ENCODE data around the gene HNRNPL.
"Not testable (repeated sequence)": the region's sequence is repeated elsewhere in the genome, so short reads cannot be mapped to it uniquely, and the experiment has no call there.

The HNRNPL gene

GRCh38 chr19:38869160-38869835, 19.5 kb upstream of the HNRNPL start:
- H3K27ac ChIP-seq (ENCODE audit: low read length) = no peak overlapping the region
- no peaks in the 10 kb centered on the region for H3K36me3 ChIP-seq (ENCODE audit: control insufficient read depth in 2 of 2, insufficient read depth in 2 of 2, low read length in 2 of 2)

DNA sequence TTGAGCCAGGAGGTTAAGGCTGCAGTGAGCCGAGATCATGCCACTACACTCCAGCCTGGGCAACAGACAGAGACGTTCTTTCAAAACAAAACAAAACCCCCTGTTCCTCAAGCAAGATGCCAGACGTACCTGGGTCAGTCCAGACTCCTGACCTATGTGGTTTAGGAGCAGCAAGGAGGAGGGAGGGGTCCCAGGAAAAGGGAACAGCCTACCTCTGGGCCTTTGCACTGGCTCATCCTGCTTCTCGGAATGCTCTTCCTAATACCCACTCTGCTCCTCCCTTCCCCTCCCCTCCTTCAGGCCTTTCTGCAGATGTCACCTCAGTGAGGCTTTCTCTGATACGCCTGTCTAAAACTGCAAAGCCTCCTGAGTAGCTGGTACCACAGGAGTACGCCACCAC, 18.8 kb upstream of the HNRNPL start:
- H3K4me3 ChIP-seq (ENCODE audit: low read length in 2 of 2) = no peak overlapping the region
- no peaks in the 10 kb centered on the region for H3K27me3 ChIP-seq (ENCODE audit: control insufficient read depth in 1 of 2, insufficient read depth in 2 of 2, low read length in 2 of 2)
- H3K4me1 ChIP-seq (ENCODE audit: control insufficient read depth, insufficient read depth, low read length) = peaks cover 15% of the 10 kb centered on the region
- no peaks in the 10 kb centered on the region for H3K36me3 ChIP-seq (ENCODE audit: control insufficient read depth in 2 of 2, insufficient read depth in 2 of 2, low read length in 2 of 2)
- no peaks in the 10 kb centered on the region for H3K9me3 ChIP-seq (ENCODE audit: control insufficient read depth in 2 of 2, low read length in 2 of 2)
- H3K9ac ChIP-seq (ENCODE audit: low read length in 2 of 2) = no peak overlapping the region
- H3K27ac ChIP-seq (ENCODE audit: low read length) = no peak overlapping the region

More at GRCh38 chr19:38869160-38869835, 19.5 kb upstream of the HNRNPL start:
- Histone ChIP-seq H3K4me3 (ENCODE audit: low read length in 2 of 2) (peak overlapping the region; percentile 76 to 87), H3K9ac (ENCODE audit: low read length in 2 of 2) (peak overlapping the region; percentile 55 to 72), H3K9me3 (ENCODE audit: control insufficient read depth in 2 of 2, low read length in 2 of 2) (no peaks in the 10 kb centered on the region), H3K4me1 (ENCODE audit: control insufficient read depth, insufficient read depth, low read length) (peaks cover 15% of the 10 kb centered on the region), H3K27me3 (ENCODE audit: control insufficient read depth in 1 of 2, insufficient read depth in 2 of 2, low read length in 2 of 2) (no peaks in the 10 kb centered on the region)

- Histone ChIP-seq H3K27ac (ENCODE audit: low read length) (no peak overlapping the region), H3K4me3 (ENCODE audit: low read length in 2 of 2) (no peak overlapping the region), H3K9ac (ENCODE audit: low read length in 2 of 2) (no peak overlapping the region), H3K9me3 (ENCODE audit: control insufficient read depth in 2 of 2, low read length in 2 of 2) (no peaks in the 10 kb centered on the region), H3K4me1 (ENCODE audit: control insufficient read depth, insufficient read depth, low read length) (peaks cover 15% of the 10 kb centered on the region), H3K27me3 (ENCODE audit: control insufficient read depth in 1 of 2, insufficient read depth in 2 of 2, low read length in 2 of 2) (no peaks in the 10 kb centered on the region), H3K36me3 (ENCODE audit: control insufficient read depth in 2 of 2, insufficient read depth in 2 of 2, low read length in 2 of 2) (no peaks in the 10 kb centered on the region)
Observed at GRCh38 chr19:38867171-38867780, 17.5 kb upstream of the HNRNPL start.

GRCh38 chr19:38862321-38863059, 12.7 kb upstream of the HNRNPL start:
- no peak overlapping the region for H3K27ac ChIP-seq (ENCODE audit: low read length)
- no peak overlapping the region for H3K4me3 ChIP-seq (ENCODE audit: low read length in 2 of 2)
- no peaks in the 10 kb centered on the region for H3K36me3 ChIP-seq (ENCODE audit: control insufficient read depth in 2 of 2, insufficient read depth in 2 of 2, low read length in 2 of 2)
- no peaks in the 10 kb centered on the region for H3K27me3 ChIP-seq (ENCODE audit: control insufficient read depth in 1 of 2, insufficient read depth in 2 of 2, low read length in 2 of 2)
- H3K9me3 ChIP-seq (ENCODE audit: control insufficient read depth in 2 of 2, low read length in 2 of 2) = no peaks in the 10 kb centered on the region
- no peaks in the 10 kb centered on the region for H3K4me1 ChIP-seq (ENCODE audit: control insufficient read depth, insufficient read depth, low read length)
- H3K9ac ChIP-seq (ENCODE audit: low read length in 2 of 2) = no peak overlapping the region

DNA sequence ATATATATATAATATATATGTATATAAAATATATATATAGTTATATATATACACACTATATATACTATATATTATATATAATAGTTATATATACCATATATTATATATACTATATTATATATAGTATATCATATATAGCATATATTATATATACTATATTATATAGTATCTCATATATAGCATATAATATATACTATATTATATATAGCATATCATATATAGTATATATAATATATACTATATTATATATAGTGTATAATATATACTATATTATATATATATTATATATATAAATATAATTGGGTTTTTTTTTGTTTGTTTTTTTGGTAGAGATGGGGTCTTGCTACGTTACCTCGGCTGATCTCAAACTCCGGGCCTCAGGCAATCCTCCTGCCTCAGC, 11.6 kb upstream of the HNRNPL start:
- Histone ChIP-seq H3K36me3 (ENCODE audit: control insufficient read depth in 2 of 2, insufficient read depth in 2 of 2, low read length in 2 of 2) (no peaks in the 10 kb centered on the region), H3K27me3 (ENCODE audit: control insufficient read depth in 1 of 2, insufficient read depth in 2 of 2, low read length in 2 of 2) (no peaks in the 10 kb centered on the region), H3K9me3 (ENCODE audit: control insufficient read depth in 2 of 2, low read length in 2 of 2) (no peaks in the 10 kb centered on the region), H3K27ac (ENCODE audit: low read length) (no peak overlapping the region), H3K4me1 (ENCODE audit: control insufficient read depth, insufficient read depth, low read length) (no peaks in the 10 kb centered on the region), H3K9ac (ENCODE audit: low read length in 2 of 2) (no peak overlapping the region), H3K4me3 (ENCODE audit: low read length in 2 of 2) (no peak overlapping the region)

DNA sequence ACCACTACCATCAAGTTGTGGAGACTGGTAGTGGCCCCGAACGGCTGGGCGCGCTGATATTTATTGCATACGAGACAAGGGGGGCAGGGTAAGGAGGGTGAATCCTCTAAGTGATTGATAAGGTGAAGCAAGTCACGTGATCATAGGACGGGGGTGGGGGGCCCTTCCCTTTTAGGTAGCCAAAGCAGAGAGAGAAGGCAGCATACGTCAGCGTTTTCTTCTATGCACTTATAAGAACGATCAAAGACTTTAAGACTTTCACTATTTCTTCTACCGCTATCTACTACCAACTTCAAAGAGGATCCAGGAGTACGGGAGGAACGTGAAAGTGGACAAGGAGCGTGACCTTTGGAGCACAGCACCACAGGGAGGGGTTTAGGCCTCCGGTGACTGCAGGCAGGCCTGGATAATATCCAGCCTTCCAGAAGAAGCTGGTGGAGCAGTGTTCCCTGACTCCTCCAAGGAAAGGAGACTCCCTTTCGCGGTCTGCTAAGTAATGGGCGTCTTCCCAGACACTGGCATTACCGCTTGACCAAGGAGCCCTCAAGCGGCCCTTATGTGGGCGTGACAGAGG, 9.9 kb upstream of the HNRNPL start:
- H3K9me3 ChIP-seq (ENCODE audit: control insufficient read depth in 2 of 2, low read length in 2 of 2); H3K4me1 ChIP-seq (ENCODE audit: control insufficient read depth, insufficient read depth, low read length); H3K27me3 ChIP-seq (ENCODE audit: control insufficient read depth in 1 of 2, insufficient read depth in 2 of 2, low read length in 2 of 2); H3K9ac ChIP-seq (ENCODE audit: low read length in 2 of 2); H3K36me3 ChIP-seq (ENCODE audit: control insufficient read depth in 2 of 2, insufficient read depth in 2 of 2, low read length in 2 of 2); H3K27ac ChIP-seq (ENCODE audit: low read length): not testable (repeated sequence)
- H3K4me3 ChIP-seq (ENCODE audit: low read length in 2 of 2) = peak overlapping the region in 1 of 2 donors; percentile 15

- Histone ChIP-seq H3K27me3 (ENCODE audit: control insufficient read depth in 1 of 2, insufficient read depth in 2 of 2, low read length in 2 of 2) (no peaks in the 10 kb centered on the region), H3K9ac (ENCODE audit: low read length in 2 of 2) (no peak overlapping the region), H3K4me1 (ENCODE audit: control insufficient read depth, insufficient read depth, low read length) (peaks cover 8% of the 10 kb centered on the region), H3K27ac (ENCODE audit: low read length) (no peak overlapping the region), H3K9me3 (ENCODE audit: control insufficient read depth in 2 of 2, low read length in 2 of 2) (no peaks in the 10 kb centered on the region), H3K36me3 (ENCODE audit: control insufficient read depth in 2 of 2, insufficient read depth in 2 of 2, low read length in 2 of 2) (no peaks in the 10 kb centered on the region), H3K4me3 (ENCODE audit: low read length in 2 of 2) (no peak overlapping the region)
Observed at GRCh38 chr19:38856813-38857212, 7.0 kb upstream of the HNRNPL start.

DNA sequence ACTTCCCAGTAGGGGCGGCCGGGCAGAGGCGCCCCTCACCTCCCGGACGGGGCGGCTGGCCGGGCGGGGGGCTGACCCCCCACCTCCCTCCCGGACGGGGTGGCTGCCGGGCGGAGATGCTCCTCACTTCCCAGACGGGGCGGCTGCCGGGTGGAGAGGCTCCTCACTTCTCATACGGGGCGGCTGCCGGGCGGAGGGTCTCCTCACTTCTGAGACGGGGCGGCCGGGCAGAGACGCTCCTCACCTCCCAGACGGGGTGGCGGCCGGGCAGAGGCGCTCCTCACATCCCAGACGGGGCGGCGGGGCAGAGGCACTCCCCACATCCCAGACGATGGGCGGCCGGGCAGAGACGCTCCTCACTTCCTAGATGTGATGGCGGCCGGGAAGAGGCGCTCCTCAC, 6.0 kb upstream of the HNRNPL start:
- H3K27ac ChIP-seq (ENCODE audit: low read length); H3K27me3 ChIP-seq (ENCODE audit: control insufficient read depth in 1 of 2, insufficient read depth in 2 of 2, low read length in 2 of 2); H3K9ac ChIP-seq (ENCODE audit: low read length in 2 of 2); H3K9me3 ChIP-seq (ENCODE audit: control insufficient read depth in 2 of 2, low read length in 2 of 2); H3K4me3 ChIP-seq (ENCODE audit: low read length in 2 of 2); H3K36me3 ChIP-seq (ENCODE audit: control insufficient read depth in 2 of 2, insufficient read depth in 2 of 2, low read length in 2 of 2): not testable (repeated sequence)
- H3K4me1 ChIP-seq (ENCODE audit: control insufficient read depth, insufficient read depth, low read length) = peaks cover 16% of the 10 kb centered on the region

GRCh38 chr19:38854961-38855360, 5.2 kb upstream of the HNRNPL start:
- H3K4me3 ChIP-seq (ENCODE audit: low read length in 2 of 2); H3K27ac ChIP-seq (ENCODE audit: low read length); H3K27me3 ChIP-seq (ENCODE audit: control insufficient read depth in 1 of 2, insufficient read depth in 2 of 2, low read length in 2 of 2); H3K9ac ChIP-seq (ENCODE audit: low read length in 2 of 2); H3K9me3 ChIP-seq (ENCODE audit: control insufficient read depth in 2 of 2, low read length in 2 of 2); H3K36me3 ChIP-seq (ENCODE audit: control insufficient read depth in 2 of 2, insufficient read depth in 2 of 2, low read length in 2 of 2): not testable (repeated sequence)
- H3K4me1 ChIP-seq (ENCODE audit: control insufficient read depth, insufficient read depth, low read length) = peaks cover 18% of the 10 kb centered on the region

GRCh38 chr19:38853214-38853613, 3.4 kb upstream of the HNRNPL start:
- H3K4me1 ChIP-seq (ENCODE audit: control insufficient read depth, insufficient read depth, low read length) = peaks cover 31% of the 10 kb centered on the region
- no peaks in the 10 kb centered on the region for H3K27me3 ChIP-seq (ENCODE audit: control insufficient read depth in 1 of 2, insufficient read depth in 2 of 2, low read length in 2 of 2)
- no peaks in the 10 kb centered on the region for H3K36me3 ChIP-seq (ENCODE audit: control insufficient read depth in 2 of 2, insufficient read depth in 2 of 2, low read length in 2 of 2)
- peak overlapping the region in 1 of 2 donors; percentile 95 for H3K9ac ChIP-seq (ENCODE audit: low read length in 2 of 2)
- peak overlapping the region; percentile 97 for H3K27ac ChIP-seq (ENCODE audit: low read length)
- H3K9me3 ChIP-seq (ENCODE audit: control insufficient read depth in 2 of 2, low read length in 2 of 2) = no peaks in the 10 kb centered on the region
- peak overlapping the region in 1 of 2 donors; percentile 94 for H3K4me3 ChIP-seq (ENCODE audit: low read length in 2 of 2)

Data from stomach smooth muscle (tissue), 2 donors.